GM12878 (cell line): Measurements from ENCODE around the gene DUSP16. TPM values are rescaled to one million over a fixed set of nuclear protein-coding genes. Genes with fewer than 3 reads are reported as not detected.

Source experiments
- BCL11A ChIP-seq: IDR thresholded peaks from 2 replicates; pipeline ENCODE4 v1.6.1; 2011; ENCODE audit warnings: low read depth, low read length
- CREB1 ChIP-seq: IDR thresholded peaks from 2 replicates; pipeline ENCODE4 v1.6.1; 2012; ENCODE audit warnings: low read depth, mild to moderate bottlenecking, inconsistent platforms
- DPF2 ChIP-seq: fragments of 450-650 bp; IDR thresholded peaks from 2 replicates; pipeline ENCODE4 v1.6.1; 2017; ENCODE audit warnings: mild to moderate bottlenecking
- E4F1 ChIP-seq: fragments of 450-650 bp; IDR thresholded peaks from 2 replicates; pipeline ENCODE4 v1.6.1; 2018; ENCODE audit warnings: borderline replicate concordance, mild to moderate bottlenecking; ENCODE audit not compliant: partially characterized antibody
- EP300 ChIP-seq, 2 experiments: fragments of 150-350 bp in 1 of 2; IDR thresholded peaks; 2 replicates each; pipeline ENCODE4 v1.6.1; 2011 to 2012; ENCODE audit warnings: low read depth in 2 of 2, low read length in 2 of 2, borderline replicate concordance in 1 of 2, improper control_type of control experiment in 1 of 2, inconsistent platforms in 1 of 2; ENCODE audit not compliant: control insufficient read depth in 1 of 2
- GATAD2B ChIP-seq: fragments of 450-650 bp; conservative IDR thresholded peaks from 2 replicates; pipeline ENCODE4 v1.6.1; 2017; ENCODE audit warnings: low read depth, mild to moderate bottlenecking, moderate library complexity
- IKZF1 ChIP-seq: fragments of 450-650 bp; conservative IDR thresholded peaks from 2 replicates; pipeline ENCODE4 v1.6.1; 2017; ENCODE audit warnings: antibody characterized with exemption, mild to moderate bottlenecking
- RAD51 ChIP-seq: fragments of 450-650 bp; IDR thresholded peaks from 2 replicates; pipeline ENCODE4 v1.6.1; 2016; ENCODE audit warnings: moderate library complexity, mild to moderate bottlenecking, inconsistent platforms
- SKIL ChIP-seq: fragments of 450-650 bp; IDR thresholded peaks from 2 replicates; pipeline ENCODE4 v1.6.1; 2017; ENCODE audit warnings: mild to moderate bottlenecking, low read depth, inconsistent platforms; ENCODE audit not compliant: poor library complexity, severe bottlenecking
- SMARCA5 ChIP-seq: fragments of 450-650 bp; IDR thresholded peaks from 2 replicates; pipeline ENCODE4 v1.6.1; 2017; ENCODE audit warnings: mild to moderate bottlenecking
- SMC3 ChIP-seq: IDR thresholded peaks from 2 replicates; pipeline ENCODE4 v1.6.1; 2011; ENCODE audit warnings: low read length, improper control_type of control experiment, borderline replicate concordance
- STAT1 ChIP-seq: fragments of 450-650 bp; conservative IDR thresholded peaks from 2 replicates; pipeline ENCODE4 v1.6.1; 2014; ENCODE audit warnings: antibody characterized with exemption, mild to moderate bottlenecking
- TAF1 ChIP-seq: IDR thresholded peaks from 2 replicates; pipeline ENCODE4 v1.6.1; 2011; ENCODE audit warnings: mild to moderate bottlenecking, low read depth, low read length, borderline replicate concordance
- TBL1XR1 ChIP-seq: IDR thresholded peaks from 2 replicates; pipeline ENCODE4 v1.6.1; 2012; ENCODE audit warnings: low read depth, low read length, improper control_type of control experiment
- ZNF687 ChIP-seq: fragments of 450-650 bp; IDR thresholded peaks from 2 replicates; pipeline ENCODE4 v1.6.1; 2017; ENCODE audit warnings: mild to moderate bottlenecking, moderate library complexity
- polyA plus RNA-seq, 11 experiments: library from polyadenylated mRNA; depleted of rRNA in 4 of 11; unstranded in 6 of 11; stranded (reverse) in 5 of 11; fragments of >200 nt; fragmentation: Nextera tagmentation in 4 of 11; fragmentation: Illumina TruSeq in 1 of 11; extraction: Ambion mirVana in 4 of 11; extraction: Trizol in 1 of 11; gene quantifications; 1 replicate in 1 of 11; 2 replicates in 10 of 11; pipeline versions ENCODE4 v1.2.1 to v1.2.3, GENCODE V29; 2011 to 2016; ENCODE audit warnings: inconsistent platforms in 2 of 11, missing spikeins in 2 of 11, low read depth in 1 of 11
- total RNA-seq, 4 experiments: library from RNA; depleted of rRNA in 3 of 4; stranded (reverse); fragments of >200 nt in 3 of 4; fragmentation: Illumina TruSeq in 1 of 4; extraction: Trizol in 1 of 4; gene quantifications; 2 replicates each; pipeline versions ENCODE4 v1.2.1 to v1.2.3, GENCODE V29; 2013 to 2021

The DUSP16 gene
- total and polyA plus RNA-seq, 10 of the 15 experiments (the other 5 are each of a cell fraction or from before 2014, with no cell fraction given) = 3.9 to 75.3 (median 26.8) TPM

- TF ChIP-seq ZNF687 = 0 out of 2 replicates have a peak, but pooled peaks have one; percentile 26
- TF ChIP-seq BCL11A = peak; percentile 52; the same call in 1 of the 2 replicates
- no peak for TF ChIP-seq STAT1
- no peak for TF ChIP-seq E4F1
- peak; percentile 15; the same call in 1 of the 2 replicates for TF ChIP-seq SMARCA5
- TF ChIP-seq TBL1XR1 = peak; percentile 23; the same call in 1 of the 2 replicates
- peak; percentile 20; the same call in 1 of the 2 replicates for TF ChIP-seq TAF1
- peak; percentile 70; the same call in 1 of the 2 replicates for TF ChIP-seq DPF2
- peak in 1 of 2 experiments; percentile 59; a peak in 2 of 4 replicates for TF ChIP-seq EP300 (IDR thresholded peaks at IDR 0.05; ENCODE audit: borderline replicate concordance in 1 of 2, control insufficient read depth in 1 of 2, low read depth in 2 of 2, low read length in 2 of 2)
- peak; percentile 46 for TF ChIP-seq IKZF1
- TF ChIP-seq CREB1 = 0 out of 2 replicates have a peak, but pooled peaks have one; percentile 10
- peak; percentile 34; the same call in 1 of the 2 replicates for TF ChIP-seq GATAD2B
- 0 out of 2 replicates have a peak, but pooled peaks have one; percentile 8 for TF ChIP-seq SMC3
- peak; percentile 69 for TF ChIP-seq SKIL
- TF ChIP-seq RAD51 = peak; percentile 60; the same call in 1 of the 2 replicates
Observed at GRCh38 chr12:12606781-12607589, 44.3 kb upstream of the DUSP16 start (continued).
